HL-60 (cell line): ENCODE measurements around the gene SMOC1.

Experiments used
- CTCF ChIP-seq: IDR thresholded peaks from one replicate; pipeline ENCODE4 v1.5.1; 2011; ENCODE audit warnings: low read length, control low read depth, inconsistent platforms; ENCODE audit not compliant: insufficient read depth
- GABPA ChIP-seq: IDR thresholded peaks from 2 replicates; pipeline ENCODE4 v1.6.1; 2012; ENCODE audit warnings: low read depth
- POLR2AphosphoS5 ChIP-seq: IDR thresholded peaks from 2 replicates; pipeline ENCODE4 v1.6.1; 2012; ENCODE audit warnings: low read depth
- TF ChIP-seq, protein P1 (sequence below): IDR thresholded peaks from 2 replicates; pipeline ENCODE4 v1.6.1; 2012; ENCODE audit warnings: low read depth; ENCODE audit not compliant: insufficient replicate concordance

DNA sequence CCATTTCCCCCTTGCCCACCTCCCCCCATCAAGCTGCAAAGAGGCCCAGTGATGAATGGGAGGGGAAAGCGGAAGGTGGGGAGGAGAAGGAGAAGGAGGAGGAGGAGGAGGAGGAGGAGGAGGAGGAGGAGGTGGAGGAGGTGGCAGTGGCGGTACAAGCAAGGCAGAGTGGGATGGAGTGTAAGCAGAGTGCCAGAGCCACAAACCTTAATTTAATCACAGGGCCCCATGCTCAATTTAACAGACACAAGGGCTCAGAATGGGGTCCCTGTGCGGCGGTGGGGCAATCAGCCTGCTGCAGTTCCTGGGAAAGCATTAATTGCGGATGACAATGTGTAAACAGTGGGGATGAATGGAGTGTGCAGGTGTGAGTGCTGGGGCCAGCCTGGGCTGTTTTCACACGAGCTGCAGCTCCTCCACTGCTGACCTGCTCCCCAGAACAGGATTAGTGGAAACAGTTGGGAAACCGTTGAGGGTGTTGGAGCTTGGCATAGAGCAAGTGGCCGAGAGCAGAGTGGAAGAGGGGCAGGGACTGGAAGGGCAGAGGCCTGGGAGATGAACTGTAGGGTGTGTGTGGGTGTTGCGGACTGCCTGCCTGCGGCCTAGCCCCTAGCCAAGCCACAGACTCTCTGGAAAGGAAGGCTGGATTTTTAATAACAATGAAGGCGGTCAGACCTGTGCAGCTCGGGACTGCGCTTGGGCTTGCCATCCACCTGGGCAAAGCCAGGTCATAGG lies 36.4 kb upstream of the SMOC1 start:
- no peak for TF ChIP-seq GABPA
- no peak for TF ChIP-seq CTCF
- TF ChIP-seq, protein P1, sequence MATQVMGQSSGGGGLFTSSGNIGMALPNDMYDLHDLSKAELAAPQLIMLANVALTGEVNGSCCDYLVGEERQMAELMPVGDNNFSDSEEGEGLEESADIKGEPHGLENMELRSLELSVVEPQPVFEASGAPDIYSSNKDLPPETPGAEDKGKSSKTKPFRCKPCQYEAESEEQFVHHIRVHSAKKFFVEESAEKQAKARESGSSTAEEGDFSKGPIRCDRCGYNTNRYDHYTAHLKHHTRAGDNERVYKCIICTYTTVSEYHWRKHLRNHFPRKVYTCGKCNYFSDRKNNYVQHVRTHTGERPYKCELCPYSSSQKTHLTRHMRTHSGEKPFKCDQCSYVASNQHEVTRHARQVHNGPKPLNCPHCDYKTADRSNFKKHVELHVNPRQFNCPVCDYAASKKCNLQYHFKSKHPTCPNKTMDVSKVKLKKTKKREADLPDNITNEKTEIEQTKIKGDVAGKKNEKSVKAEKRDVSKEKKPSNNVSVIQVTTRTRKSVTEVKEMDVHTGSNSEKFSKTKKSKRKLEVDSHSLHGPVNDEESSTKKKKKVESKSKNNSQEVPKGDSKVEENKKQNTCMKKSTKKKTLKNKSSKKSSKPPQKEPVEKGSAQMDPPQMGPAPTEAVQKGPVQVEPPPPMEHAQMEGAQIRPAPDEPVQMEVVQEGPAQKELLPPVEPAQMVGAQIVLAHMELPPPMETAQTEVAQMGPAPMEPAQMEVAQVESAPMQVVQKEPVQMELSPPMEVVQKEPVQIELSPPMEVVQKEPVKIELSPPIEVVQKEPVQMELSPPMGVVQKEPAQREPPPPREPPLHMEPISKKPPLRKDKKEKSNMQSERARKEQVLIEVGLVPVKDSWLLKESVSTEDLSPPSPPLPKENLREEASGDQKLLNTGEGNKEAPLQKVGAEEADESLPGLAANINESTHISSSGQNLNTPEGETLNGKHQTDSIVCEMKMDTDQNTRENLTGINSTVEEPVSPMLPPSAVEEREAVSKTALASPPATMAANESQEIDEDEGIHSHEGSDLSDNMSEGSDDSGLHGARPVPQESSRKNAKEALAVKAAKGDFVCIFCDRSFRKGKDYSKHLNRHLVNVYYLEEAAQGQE = no peak
- no peak for TF ChIP-seq POLR2AphosphoS5
